Keratinocyte (primary cell): Measurements from ENCODE around the gene ADGRV1.

Experiments used
- CTCF ChIP-seq, 3 experiments: IDR thresholded peaks in 1 of 3; conservative IDR thresholded peaks in 1 of 3; optimal IDR thresholded peaks in 1 of 3; 2 replicates in 2 of 3; 3 replicates in 1 of 3; pipeline versions ENCODE3 to v1.5.1; 2011; ENCODE audit warnings: low read length in 3 of 3, mild to moderate bottlenecking in 3 of 3, moderate library complexity in 2 of 3, control low read depth in 1 of 3, inconsistent platforms in 1 of 3; ENCODE audit not compliant: insufficient read depth in 2 of 3; ENCODE audit errors: extremely low read depth in 1 of 3
- EZH2 ChIP-seq: IDR thresholded peaks from one replicate; pipeline ENCODE4 v1.6.1; 2012; ENCODE audit warnings: inconsistent platforms, mild to moderate bottlenecking, low read length, moderate library complexity

GRCh38 chr5:91109634-91110033, 551.0 kb downstream of the ADGRV1 start:
- no peak for TF ChIP-seq CTCF (optimal IDR thresholded peaks at IDR 0.05 in 1 of 3, IDR thresholded peaks at IDR 0.05 in 1 of 3, conservative IDR thresholded peaks at IDR 0.05 in 1 of 3; ENCODE audit: extremely low read depth in 1 of 3, insufficient read depth in 2 of 3, low read length in 3 of 3)
- no peak for TF ChIP-seq EZH2
